Right lobe of liver (tissue), 4 donors: ENCODE results near the gene BMP7.

Source experiments
- CTCF ChIP-seq, 4 donors: fragments of 200-600 bp in 3 of 4; fragments of 450-650 bp in 1 of 4; IDR thresholded peaks; one replicate each; pipeline versions ENCODE4 v1.5.1 to v1.8.0; 2016 to 2022; ENCODE audit warnings: antibody characterized with exemption in 4 of 4, mild to moderate bottlenecking in 2 of 4
- POLR2A ChIP-seq: fragments of 450-650 bp; IDR thresholded peaks from one replicate; pipeline ENCODE4 v1.6.1; 2017; ENCODE audit warnings: antibody characterized with exemption, mild to moderate bottlenecking
- donor health status: DM: no; HTN: no; CAD: no.
- donor health status: DM: no; HTN: no; CAD: no.
- donor health status: DM: no; HTN: yes; CAD: no.

- TF ChIP-seq CTCF (IDR thresholded peaks at IDR 0.05) (no peak), POLR2A (no peak)
Observed at GRCh38 chr20:57276221-57276620, 9.8 kb upstream of the BMP7 start.
